ENCODE results near the gene CEP83.

DNA sequence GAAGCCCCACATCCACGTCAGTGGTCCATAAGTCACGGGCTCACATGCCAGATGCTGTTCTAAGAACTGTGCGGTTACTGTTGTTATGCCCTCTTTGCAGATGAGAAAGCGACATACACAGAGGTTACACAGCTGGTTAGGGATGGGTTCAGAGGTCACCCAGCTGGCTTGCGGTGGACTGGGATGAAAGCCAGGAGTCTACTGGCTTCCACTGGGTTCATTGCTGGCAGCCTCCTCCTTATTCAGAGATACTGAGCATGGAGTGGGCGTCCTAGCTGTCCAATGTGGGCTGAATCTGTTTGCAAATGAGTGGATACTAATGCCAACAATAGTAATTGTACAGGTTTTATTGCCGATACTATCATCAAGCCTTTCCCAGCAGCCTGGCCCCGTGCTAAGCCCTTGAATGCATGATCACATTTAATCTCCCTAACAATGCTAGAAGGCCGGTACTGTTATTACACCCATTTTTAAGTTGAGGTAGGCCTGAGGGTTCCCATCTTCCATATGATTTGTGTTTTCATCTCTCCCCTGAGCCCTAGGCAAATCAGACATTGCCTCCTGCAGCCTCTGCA is 182.2 kb downstream of the CEP83 start:
- TF ChIP-seq, protein P1, sequence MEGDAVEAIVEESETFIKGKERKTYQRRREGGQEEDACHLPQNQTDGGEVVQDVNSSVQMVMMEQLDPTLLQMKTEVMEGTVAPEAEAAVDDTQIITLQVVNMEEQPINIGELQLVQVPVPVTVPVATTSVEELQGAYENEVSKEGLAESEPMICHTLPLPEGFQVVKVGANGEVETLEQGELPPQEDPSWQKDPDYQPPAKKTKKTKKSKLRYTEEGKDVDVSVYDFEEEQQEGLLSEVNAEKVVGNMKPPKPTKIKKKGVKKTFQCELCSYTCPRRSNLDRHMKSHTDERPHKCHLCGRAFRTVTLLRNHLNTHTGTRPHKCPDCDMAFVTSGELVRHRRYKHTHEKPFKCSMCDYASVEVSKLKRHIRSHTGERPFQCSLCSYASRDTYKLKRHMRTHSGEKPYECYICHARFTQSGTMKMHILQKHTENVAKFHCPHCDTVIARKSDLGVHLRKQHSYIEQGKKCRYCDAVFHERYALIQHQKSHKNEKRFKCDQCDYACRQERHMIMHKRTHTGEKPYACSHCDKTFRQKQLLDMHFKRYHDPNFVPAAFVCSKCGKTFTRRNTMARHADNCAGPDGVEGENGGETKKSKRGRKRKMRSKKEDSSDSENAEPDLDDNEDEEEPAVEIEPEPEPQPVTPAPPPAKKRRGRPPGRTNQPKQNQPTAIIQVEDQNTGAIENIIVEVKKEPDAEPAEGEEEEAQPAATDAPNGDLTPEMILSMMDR (IDR thresholded peaks at IDR 0.05), result no peak
- TF ChIP-seq EZH2 (IDR thresholded peaks at IDR 0.05; ENCODE audit: borderline replicate concordance, insufficient read depth, low read depth, low read length, poor library complexity, severe bottlenecking), result no peak
